Measurements from ENCODE around the gene EZH2.

EZH2 gene

GRCh38 chr7:148901178-148901577 lies 17.1 kb upstream of the EZH2 start (continued):
- TF ChIP-seq PPARA (CRISPR knock-in tag; IDR thresholded peaks at IDR 0.05; ENCODE audit: borderline replicate concordance) (no peak), TOX (CRISPR knock-in tag; IDR thresholded peaks at IDR 0.05; ENCODE audit: borderline replicate concordance) (no peak), SNAI2 (CRISPR knock-in tag; IDR thresholded peaks at IDR 0.05) (no peak)

DNA sequence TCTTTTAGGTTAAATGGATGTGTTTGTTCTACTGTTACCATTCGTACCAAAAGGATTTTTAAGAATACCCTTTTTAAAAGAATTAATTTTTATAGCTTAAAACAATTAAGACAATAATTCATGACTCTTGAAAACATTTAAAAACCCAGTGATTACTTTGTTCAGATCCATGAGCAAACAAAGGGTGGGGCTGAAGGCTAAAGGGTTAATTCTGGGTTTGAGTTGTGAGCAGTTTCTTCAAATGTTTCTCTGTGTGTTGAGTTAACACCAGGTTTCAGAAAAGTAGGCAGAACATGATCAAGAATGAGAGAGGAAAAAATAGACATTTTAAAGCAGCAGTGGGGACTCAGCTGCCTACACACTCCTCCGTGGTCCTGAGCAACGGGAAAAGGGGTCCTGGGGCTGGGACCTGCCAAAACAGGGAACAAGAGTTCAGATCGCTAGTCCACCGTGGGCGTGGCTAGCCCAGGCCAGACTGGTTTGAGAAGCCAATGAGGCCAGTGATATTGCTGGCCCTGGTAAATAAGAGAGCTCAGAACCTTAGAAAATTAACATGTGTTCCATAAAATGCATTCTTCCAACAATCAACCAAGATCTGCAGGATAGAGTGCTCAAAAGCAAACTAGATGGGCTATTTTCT lies 14.9 kb upstream of the EZH2 start:
- no peak for ATAC-seq
- no peak for TF ChIP-seq RARB (CRISPR knock-in tag; IDR thresholded peaks at IDR 0.05)
- no peak for TF ChIP-seq ARNTL (CRISPR knock-in tag; IDR thresholded peaks at IDR 0.05; ENCODE audit: borderline replicate concordance, low read depth)
- no peak for TF ChIP-seq SNAI2 (CRISPR knock-in tag; IDR thresholded peaks at IDR 0.05)
- no peak for TF ChIP-seq PATZ1 (CRISPR knock-in tag; IDR thresholded peaks at IDR 0.05; ENCODE audit: borderline replicate concordance)
- no peak for TF ChIP-seq TCF4 (CRISPR knock-in tag; IDR thresholded peaks at IDR 0.05; ENCODE audit: borderline replicate concordance)
- no peak for TF ChIP-seq ZC3H10 (CRISPR knock-in tag; IDR thresholded peaks at IDR 0.05)
- TF ChIP-seq, protein P1, sequence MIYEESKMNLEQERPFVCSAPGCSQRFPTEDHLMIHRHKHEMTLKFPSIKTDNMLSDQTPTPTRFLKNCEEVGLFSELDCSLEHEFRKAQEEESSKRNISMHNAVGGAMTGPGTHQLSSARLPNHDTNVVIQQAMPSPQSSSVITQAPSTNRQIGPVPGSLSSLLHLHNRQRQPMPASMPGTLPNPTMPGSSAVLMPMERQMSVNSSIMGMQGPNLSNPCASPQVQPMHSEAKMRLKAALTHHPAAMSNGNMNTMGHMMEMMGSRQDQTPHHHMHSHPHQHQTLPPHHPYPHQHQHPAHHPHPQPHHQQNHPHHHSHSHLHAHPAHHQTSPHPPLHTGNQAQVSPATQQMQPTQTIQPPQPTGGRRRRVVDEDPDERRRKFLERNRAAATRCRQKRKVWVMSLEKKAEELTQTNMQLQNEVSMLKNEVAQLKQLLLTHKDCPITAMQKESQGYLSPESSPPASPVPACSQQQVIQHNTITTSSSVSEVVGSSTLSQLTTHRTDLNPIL (CRISPR knock-in tag; IDR thresholded peaks at IDR 0.05; ENCODE audit: low read depth) = no peak
- TF ChIP-seq ZNF70 (CRISPR knock-in tag; IDR thresholded peaks at IDR 0.05) = no peak
- no peak for TF ChIP-seq ZNF565 (CRISPR knock-in tag; conservative IDR thresholded peaks at IDR 0.05; ENCODE audit: low read depth)
- no peak for TF ChIP-seq GLIS3 (CRISPR knock-in tag; IDR thresholded peaks at IDR 0.05)
- TF ChIP-seq BACH2 (CRISPR knock-in tag; IDR thresholded peaks at IDR 0.05; ENCODE audit: borderline replicate concordance) = no peak
- TF ChIP-seq ESRRG (CRISPR knock-in tag; IDR thresholded peaks at IDR 0.05) = no peak
- TF ChIP-seq ISL1 (CRISPR knock-in tag; IDR thresholded peaks at IDR 0.05) = no peak
- no peak for TF ChIP-seq ZNF8 (CRISPR knock-in tag; IDR thresholded peaks at IDR 0.05)
- TF ChIP-seq PPARA (CRISPR knock-in tag; IDR thresholded peaks at IDR 0.05; ENCODE audit: borderline replicate concordance) = no peak
- TF ChIP-seq, protein P2, sequence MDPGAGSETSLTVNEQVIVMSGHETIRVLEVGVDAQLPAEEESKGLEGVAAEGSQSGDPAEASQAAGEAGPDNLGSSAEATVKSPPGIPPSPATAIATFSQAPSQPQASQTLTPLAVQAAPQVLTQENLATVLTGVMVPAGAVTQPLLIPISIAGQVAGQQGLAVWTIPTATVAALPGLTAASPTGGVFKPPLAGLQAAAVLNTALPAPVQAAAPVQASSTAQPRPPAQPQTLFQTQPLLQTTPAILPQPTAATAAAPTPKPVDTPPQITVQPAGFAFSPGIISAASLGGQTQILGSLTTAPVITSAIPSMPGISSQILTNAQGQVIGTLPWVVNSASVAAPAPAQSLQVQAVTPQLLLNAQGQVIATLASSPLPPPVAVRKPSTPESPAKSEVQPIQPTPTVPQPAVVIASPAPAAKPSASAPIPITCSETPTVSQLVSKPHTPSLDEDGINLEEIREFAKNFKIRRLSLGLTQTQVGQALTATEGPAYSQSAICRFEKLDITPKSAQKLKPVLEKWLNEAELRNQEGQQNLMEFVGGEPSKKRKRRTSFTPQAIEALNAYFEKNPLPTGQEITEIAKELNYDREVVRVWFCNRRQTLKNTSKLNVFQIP (CRISPR knock-in tag; IDR thresholded peaks at IDR 0.05; ENCODE audit: borderline replicate concordance, low read depth) = no peak
- TF ChIP-seq OSR1 (CRISPR knock-in tag; IDR thresholded peaks at IDR 0.05) = no peak
- TF ChIP-seq TOX (CRISPR knock-in tag; IDR thresholded peaks at IDR 0.05; ENCODE audit: borderline replicate concordance) = no peak

DNA sequence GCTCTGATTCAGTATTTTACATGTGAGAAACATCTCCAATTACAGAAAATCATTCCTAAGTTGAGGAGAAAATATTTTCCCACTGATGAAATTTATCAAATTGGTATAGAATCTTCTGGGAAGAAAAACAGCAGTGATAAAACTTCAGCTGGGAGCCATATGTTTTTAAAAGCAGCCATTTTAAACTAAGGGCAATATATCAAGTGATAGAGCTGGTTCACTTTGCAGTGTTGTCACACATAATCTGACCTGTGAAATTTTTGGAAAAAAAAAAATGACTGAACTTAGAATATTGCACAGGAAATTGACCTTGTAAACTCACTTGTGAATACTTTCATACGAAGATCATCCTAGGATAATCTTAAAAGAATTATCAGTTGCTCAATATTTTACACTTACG lies 10.5 kb upstream of the EZH2 start:
- TF ChIP-seq ZNF565 (CRISPR knock-in tag; conservative IDR thresholded peaks at IDR 0.05; ENCODE audit: low read depth) = no peak
- TF ChIP-seq, protein P1 (CRISPR knock-in tag; IDR thresholded peaks at IDR 0.05; ENCODE audit: low read depth) = no peak
- no peak for TF ChIP-seq ZNF70 (CRISPR knock-in tag; IDR thresholded peaks at IDR 0.05)
- TF ChIP-seq CSDC2 (CRISPR knock-in tag; IDR thresholded peaks at IDR 0.05) = no peak
- no peak for TF ChIP-seq ARNTL (CRISPR knock-in tag; IDR thresholded peaks at IDR 0.05; ENCODE audit: borderline replicate concordance, low read depth)
- TF ChIP-seq RARB (CRISPR knock-in tag; IDR thresholded peaks at IDR 0.05) = no peak
- TF ChIP-seq ZNF8 (CRISPR knock-in tag; IDR thresholded peaks at IDR 0.05) = no peak
- TF ChIP-seq ZC3H10 (CRISPR knock-in tag; IDR thresholded peaks at IDR 0.05) = no peak
- TF ChIP-seq TOX (CRISPR knock-in tag; IDR thresholded peaks at IDR 0.05; ENCODE audit: borderline replicate concordance) = no peak
- TF ChIP-seq ISL1 (CRISPR knock-in tag; IDR thresholded peaks at IDR 0.05) = no peak
- TF ChIP-seq BACH2 (CRISPR knock-in tag; IDR thresholded peaks at IDR 0.05; ENCODE audit: borderline replicate concordance) = no peak
- no peak for TF ChIP-seq PPARA (CRISPR knock-in tag; IDR thresholded peaks at IDR 0.05; ENCODE audit: borderline replicate concordance)
- no peak for TF ChIP-seq CSRNP3 (CRISPR knock-in tag; IDR thresholded peaks at IDR 0.05)
- no peak for TF ChIP-seq PATZ1 (CRISPR knock-in tag; IDR thresholded peaks at IDR 0.05; ENCODE audit: borderline replicate concordance)
- no peak for TF ChIP-seq ESRRG (CRISPR knock-in tag; IDR thresholded peaks at IDR 0.05)
- no peak for TF ChIP-seq ZFP3 (CRISPR knock-in tag; IDR thresholded peaks at IDR 0.05)
- TF ChIP-seq TCF4 (CRISPR knock-in tag; IDR thresholded peaks at IDR 0.05; ENCODE audit: borderline replicate concordance) = no peak
- TF ChIP-seq, protein P2 (CRISPR knock-in tag; IDR thresholded peaks at IDR 0.05; ENCODE audit: borderline replicate concordance, low read depth) = no peak
- 0 out of 3 replicates have a peak, but pooled peaks have one; percentile 19 for ATAC-seq

Measured in SK-N-SH treated with all-trans-retinoic acid at 6 μM for 48 hours (cell line).